ENCODE measurements around the gene DMRT2. TPM values are rescaled to one million over a fixed set of nuclear protein-coding genes. Genes with fewer than 3 reads are reported as not detected.

The DMRT2 gene
- total RNA-seq, 1 experiment from 2014 or later: 0.61 TPM

GRCh38 chr9:1047591-1048230 is 2.4 kb upstream of the DMRT2 start:
- no peak overlapping the region for H3K4me3 Mint-ChIP-seq (ENCODE audit: unreplicated experiment)
- no peaks in the 10 kb centered on the region for H3K27me3 Mint-ChIP-seq (ENCODE audit: insufficient read depth, unreplicated experiment)
- POLR2A ChIA-PET: no interaction called here

DNA sequence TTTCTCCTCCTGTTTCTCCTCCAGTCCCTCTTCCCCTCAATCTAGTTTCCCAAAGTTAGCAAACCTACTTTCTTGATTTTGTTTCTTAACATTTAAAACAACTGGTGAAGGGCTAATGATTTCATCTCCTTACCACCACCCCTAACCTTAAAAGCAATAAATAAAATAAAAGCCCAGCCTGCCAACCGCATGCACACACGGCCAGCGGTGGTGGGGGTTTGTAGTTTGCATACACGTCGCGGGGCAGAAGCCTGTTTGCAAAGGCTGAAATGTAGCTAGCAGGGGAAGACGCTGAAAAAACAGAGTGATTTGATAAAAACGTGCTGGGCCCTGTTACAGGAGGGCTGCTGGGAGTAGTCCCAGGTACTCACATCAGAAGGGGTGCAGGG is 1.9 kb upstream of the DMRT2 start:
- Mint-ChIP-seq H3K36me3 (ENCODE audit: insufficient read depth, unreplicated experiment) (peaks cover 5% of the 10 kb centered on the region), H3K4me3 (ENCODE audit: unreplicated experiment) (no peak overlapping the region), H3K9me3 (ENCODE audit: unreplicated experiment) (no peaks in the 10 kb centered on the region), H3K4me1 (ENCODE audit: low read depth, unreplicated experiment) (no peaks in the 10 kb centered on the region), H3K27ac (ENCODE audit: unreplicated experiment) (no peak overlapping the region), H3K27me3 (ENCODE audit: insufficient read depth, unreplicated experiment) (no peaks in the 10 kb centered on the region)
- ChIA-PET CTCF (no interaction called here), POLR2A (no interaction called here)
- no peak for TF ChIP-seq CTCF (IDR thresholded peaks at IDR 0.05; ENCODE audit: insufficient read depth in 1 of 2, low read depth in 1 of 2, low read length in 1 of 2, severe bottlenecking in 1 of 2, unreplicated experiment in 1 of 2)
- H3K27me3 ChIP-seq (replicated peaks; ENCODE audit: control insufficient read depth, insufficient read depth, low read length): no peaks in the 10 kb centered on the region
- no peaks in the 10 kb centered on the region for H3K9me3 ChIP-seq
- H3K4me3 ChIP-seq (ENCODE audit: low read depth, low read length): no peak overlapping the region
- peaks cover 4% of the 10 kb centered on the region; the same call in 1 of the 2 replicates for H3K4me1 ChIP-seq
- no TSS peak for BruUV-seq (replicated peaks)
- no peaks in the 10 kb centered on the region for H3K36me3 ChIP-seq (ENCODE audit: control insufficient read depth, insufficient read depth, low read length)
- no peak for DNase-seq
- intact Hi-C loops (cut with micrococcal nuclease; ENCODE audit: unreplicated experiment): no loop called here

More at GRCh38 chr9:1047591-1048230, 2.4 kb upstream of the DMRT2 start:
- DNase-seq: no peak
- intact Hi-C loops (cut with micrococcal nuclease; ENCODE audit: unreplicated experiment): no loop called here
- no TSS peak for BruUV-seq (replicated peaks)
- Histone ChIP-seq H3K27me3 (replicated peaks; ENCODE audit: control insufficient read depth, insufficient read depth, low read length) (no peaks in the 10 kb centered on the region), H3K4me3 (ENCODE audit: low read depth, low read length) (no peak overlapping the region), H3K4me1 (peaks cover 4% of the 10 kb centered on the region; the same call in 1 of the 2 replicates), H3K9me3 (no peaks in the 10 kb centered on the region), H3K36me3 (ENCODE audit: control insufficient read depth, insufficient read depth, low read length) (no peaks in the 10 kb centered on the region)
- no peak for TF ChIP-seq CTCF (IDR thresholded peaks at IDR 0.05; ENCODE audit: insufficient read depth in 1 of 2, low read depth in 1 of 2, low read length in 1 of 2, severe bottlenecking in 1 of 2, unreplicated experiment in 1 of 2)
- Mint-ChIP-seq H3K36me3 (ENCODE audit: insufficient read depth, unreplicated experiment) (peaks cover 5% of the 10 kb centered on the region), H3K9me3 (ENCODE audit: unreplicated experiment) (no peaks in the 10 kb centered on the region), H3K4me1 (ENCODE audit: low read depth, unreplicated experiment) (no peaks in the 10 kb centered on the region), H3K27ac (ENCODE audit: unreplicated experiment) (no peak overlapping the region)
- CTCF ChIA-PET: no interaction called here

- Mint-ChIP-seq H3K36me3 (ENCODE audit: insufficient read depth, unreplicated experiment) (peaks cover 5% of the 10 kb centered on the region), H3K9me3 (ENCODE audit: unreplicated experiment) (no peaks in the 10 kb centered on the region), H3K27me3 (ENCODE audit: insufficient read depth, unreplicated experiment) (no peaks in the 10 kb centered on the region), H3K4me1 (ENCODE audit: low read depth, unreplicated experiment) (no peaks in the 10 kb centered on the region), H3K4me3 (ENCODE audit: unreplicated experiment) (no peak overlapping the region), H3K27ac (ENCODE audit: unreplicated experiment) (no peak overlapping the region)
- BruUV-seq (replicated peaks): no TSS peak
- no peak for TF ChIP-seq CTCF (IDR thresholded peaks at IDR 0.05; ENCODE audit: insufficient read depth in 1 of 2, low read depth in 1 of 2, low read length in 1 of 2, severe bottlenecking in 1 of 2, unreplicated experiment in 1 of 2)
- ChIA-PET POLR2A (no interaction called here), CTCF (no interaction called here)
- no peaks in the 10 kb centered on the region for H3K36me3 ChIP-seq (ENCODE audit: control insufficient read depth, insufficient read depth, low read length)
- no peak overlapping the region for H3K4me3 ChIP-seq (ENCODE audit: low read depth, low read length)
- H3K4me1 ChIP-seq: peaks cover 4% of the 10 kb centered on the region; the same call in 1 of the 2 replicates
- intact Hi-C loops (cut with micrococcal nuclease; ENCODE audit: unreplicated experiment): no loop called here
- H3K27me3 ChIP-seq (replicated peaks; ENCODE audit: control insufficient read depth, insufficient read depth, low read length): no peaks in the 10 kb centered on the region
- no peak for DNase-seq
- H3K9me3 ChIP-seq: no peaks in the 10 kb centered on the region
Measured at GRCh38 chr9:1048811-1049210, 1.3 kb upstream of the DMRT2 start.

Measured in Caco-2 (cell line).